ENCODE results near the gene C2CD4C. TPM values are rescaled to one million over a fixed set of nuclear protein-coding genes. Genes with fewer than 3 reads are reported as not detected.
"Not testable (repeated sequence)": the region's sequence is repeated elsewhere in the genome, so short reads cannot be mapped to it uniquely, and the experiment has no call there.

C2CD4C gene
- total RNA-seq, 3 donors from 2014 or later = 0.17 to 1.7 (median 0.65) TPM

DNA sequence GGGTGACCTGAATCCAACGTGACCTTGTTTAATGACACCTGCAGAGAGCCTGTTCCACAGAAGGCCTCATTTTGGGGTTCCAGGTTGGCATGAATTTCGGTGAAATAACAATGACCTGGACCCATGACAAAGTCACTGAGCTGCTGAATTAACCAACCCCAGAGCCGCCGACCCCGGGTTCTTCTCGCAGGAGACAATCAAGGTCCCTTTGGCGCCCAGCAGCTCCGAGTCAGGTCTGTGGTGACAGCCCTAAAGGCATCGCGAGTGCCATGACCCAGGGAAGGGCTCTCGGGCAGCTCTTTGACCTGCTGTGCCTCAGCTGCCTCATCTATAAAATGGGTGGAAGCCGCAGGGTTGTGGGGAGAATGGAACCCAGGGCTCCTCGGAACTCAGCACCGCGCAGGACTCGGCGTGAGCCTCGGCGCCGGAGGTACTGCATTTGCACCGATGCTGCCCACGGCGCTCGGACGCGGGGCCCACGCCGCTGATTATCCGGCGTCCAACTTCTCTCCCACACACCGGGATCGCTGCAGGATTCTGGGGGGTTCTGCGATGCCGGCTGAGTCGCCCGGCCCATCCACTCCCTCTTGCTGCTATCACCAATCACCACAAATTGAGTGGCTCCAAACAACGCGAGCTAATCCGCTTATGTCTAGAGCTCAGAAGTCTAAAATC lies 46.2 kb upstream of the C2CD4C start:
- intact Hi-C loops (cut with DNase I, micrococcal nuclease) = no loop called here
- H3K9me3 ChIP-seq = peaks cover 4% of the 10 kb centered on the region
- no peaks in the 10 kb centered on the region for H3K36me3 ChIP-seq (ENCODE audit: low read depth)
- DNase-seq (no peak), ATAC-seq (no peak)
- peaks cover 6% of the 10 kb centered on the region for H3K4me1 ChIP-seq (ENCODE audit: low read depth)
- no peak overlapping the region for H3K4me3 ChIP-seq
- TF ChIP-seq CTCF (IDR thresholded peaks at IDR 0.05) = no peak

DNA sequence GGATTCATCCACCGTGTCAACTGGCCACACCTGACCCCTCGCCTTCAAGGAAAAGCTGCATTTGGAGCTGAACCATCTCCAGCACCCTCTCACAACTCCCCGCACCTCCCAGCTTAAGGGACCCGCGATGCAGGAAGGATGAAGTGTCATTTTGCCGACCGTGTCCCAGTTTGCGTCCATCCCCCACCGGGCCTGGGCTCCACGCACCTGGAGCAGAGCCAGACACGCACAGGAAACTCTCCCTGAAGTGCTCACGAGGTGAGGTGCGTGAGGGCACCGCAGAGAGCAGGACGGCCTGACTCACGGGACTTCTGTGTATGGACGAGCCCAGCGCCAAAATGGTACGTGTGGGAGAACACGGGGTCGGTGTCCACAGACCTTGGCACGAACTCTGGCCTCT lies 44.7 kb upstream of the C2CD4C start:
- Histone ChIP-seq H3K36me3 (ENCODE audit: low read depth) (no peaks in the 10 kb centered on the region), H3K9me3 (peaks cover 4% of the 10 kb centered on the region), H3K4me1 (ENCODE audit: low read depth) (no peaks in the 10 kb centered on the region), H3K4me3 (no peak overlapping the region)
- TF ChIP-seq CTCF (IDR thresholded peaks at IDR 0.05) = no peak
- intact Hi-C loops (cut with DNase I, micrococcal nuclease) = no loop called here
- no peak for DNase-seq
- ATAC-seq = no peak

DNA sequence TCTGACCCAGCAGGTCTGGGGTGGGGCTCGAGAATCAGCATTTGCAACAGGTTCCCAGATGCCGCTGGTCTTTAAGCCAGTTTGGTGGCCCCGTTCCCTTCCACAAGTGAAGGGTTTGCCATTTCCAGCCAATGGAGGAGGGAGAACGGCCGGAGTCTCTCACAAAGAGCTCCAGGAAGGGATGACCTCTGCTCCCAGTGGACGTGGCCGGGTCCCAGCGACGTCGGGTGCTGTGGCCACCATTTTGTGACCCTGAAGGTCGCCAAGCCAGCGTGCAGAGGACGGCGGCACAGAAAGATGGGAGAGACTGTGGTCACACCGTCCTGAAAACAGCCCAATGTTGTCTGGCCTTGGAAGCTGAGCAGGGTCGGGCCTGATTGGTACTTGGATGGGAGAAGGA lies 43.9 kb upstream of the C2CD4C start:
- Histone ChIP-seq H3K36me3 (ENCODE audit: low read depth) (no peaks in the 10 kb centered on the region), H3K4me3 (no peak overlapping the region), H3K9me3 (peaks cover 4% of the 10 kb centered on the region), H3K4me1 (ENCODE audit: low read depth) (no peaks in the 10 kb centered on the region)
- no peak for DNase-seq
- intact Hi-C loops (cut with DNase I, micrococcal nuclease) = no loop called here
- no peak for ATAC-seq
- no peak for TF ChIP-seq CTCF (IDR thresholded peaks at IDR 0.05)

DNA sequence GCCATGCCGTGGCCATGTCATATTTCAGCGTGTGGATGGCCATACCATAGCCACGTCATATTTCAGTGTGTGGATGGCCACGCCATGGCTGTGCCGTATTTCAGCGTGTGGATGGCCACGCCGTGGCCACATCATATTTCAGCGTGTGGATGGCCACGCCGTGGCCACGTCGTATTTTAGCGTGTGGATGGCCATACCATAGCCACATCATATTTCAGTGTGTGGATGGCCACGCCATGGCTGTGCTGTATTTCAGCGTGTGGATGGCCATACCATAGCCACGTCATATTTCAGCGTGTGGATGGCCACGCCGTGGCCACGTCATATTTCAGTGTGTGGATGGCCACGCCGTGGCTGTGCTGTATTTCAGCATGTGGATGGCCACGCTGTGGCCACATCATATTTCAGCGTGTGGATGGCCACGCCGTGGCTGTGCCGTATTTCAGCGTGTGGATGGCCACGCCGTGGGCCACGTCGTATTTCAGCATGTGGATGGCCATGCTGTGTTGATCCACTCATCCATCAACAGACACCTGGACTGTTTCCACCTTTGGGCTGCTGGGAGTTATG lies 42.0 kb upstream of the C2CD4C start:
- H3K36me3 ChIP-seq (ENCODE audit: low read depth); H3K4me3 ChIP-seq; ATAC-seq; H3K4me1 ChIP-seq (ENCODE audit: low read depth); H3K9me3 ChIP-seq; DNase-seq; intact Hi-C loops (cut with DNase I, micrococcal nuclease): not testable (repeated sequence)

GRCh38 chr19:449916-450315 lies 41.0 kb upstream of the C2CD4C start:
- no peaks in the 10 kb centered on the region for H3K36me3 ChIP-seq (ENCODE audit: low read depth)
- DNase-seq (no peak), ATAC-seq (no peak)
- TF ChIP-seq CTCF (IDR thresholded peaks at IDR 0.05) = no peak
- intact Hi-C loops (cut with DNase I, micrococcal nuclease) = no loop called here
- peaks cover 4% of the 10 kb centered on the region for H3K9me3 ChIP-seq
- no peaks in the 10 kb centered on the region for H3K4me1 ChIP-seq (ENCODE audit: low read depth)
- no peak overlapping the region for H3K4me3 ChIP-seq

DNA sequence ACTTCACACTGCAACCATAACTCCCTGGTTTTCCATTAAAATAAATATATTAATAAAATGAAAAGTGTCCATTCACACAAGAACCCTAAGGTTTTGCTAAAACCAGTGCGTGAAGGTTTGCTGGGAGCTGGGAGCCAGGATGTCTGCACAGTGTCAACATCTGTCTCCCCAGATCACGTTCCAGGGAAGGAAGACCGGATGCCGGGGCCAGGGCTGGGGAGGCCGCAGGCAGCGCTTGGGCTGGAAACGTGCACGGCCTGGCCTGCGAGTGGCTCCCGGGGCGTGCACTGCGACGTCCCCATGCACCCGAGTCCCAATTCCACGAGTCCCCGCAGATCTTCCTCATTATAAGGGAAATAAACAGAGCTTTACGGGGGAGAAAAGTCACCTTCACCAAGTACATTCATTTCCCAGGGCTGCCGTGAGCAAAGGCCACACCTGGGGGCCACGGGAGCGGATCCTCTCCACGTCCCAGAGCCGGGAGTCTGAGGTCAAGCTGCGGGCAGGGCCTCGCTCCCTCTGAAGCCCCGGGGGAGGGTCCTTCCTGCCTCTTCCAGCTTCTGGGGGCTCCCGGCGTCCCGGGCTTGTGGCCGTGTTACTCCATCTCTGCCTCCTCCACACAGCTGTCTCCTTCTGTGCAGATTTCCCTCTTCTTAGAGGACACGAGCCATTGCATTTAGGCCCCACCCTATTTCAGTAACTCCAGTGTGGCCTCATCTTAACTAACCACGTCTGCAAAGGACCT lies 39.0 kb upstream of the C2CD4C start:
- no peak overlapping the region for H3K4me3 ChIP-seq
- no peak for TF ChIP-seq CTCF (IDR thresholded peaks at IDR 0.05)
- intact Hi-C loops (cut with DNase I, micrococcal nuclease) = no loop called here
- ATAC-seq (no peak), DNase-seq (no peak)
- H3K9me3 ChIP-seq = peaks cover 4% of the 10 kb centered on the region
- no peaks in the 10 kb centered on the region for H3K36me3 ChIP-seq (ENCODE audit: low read depth)
- H3K4me1 ChIP-seq (ENCODE audit: low read depth) = no peaks in the 10 kb centered on the region
